Hippocampal formation (tissue), 2 donors: ENCODE measurements around the gene POLR2F.

Experiments
- DNase-seq, 2 donors: peaks; one replicate each; lab custom pipeline; 2025; lab: John Stamatoyannopoulos, UW

POLR2F gene

DNA sequence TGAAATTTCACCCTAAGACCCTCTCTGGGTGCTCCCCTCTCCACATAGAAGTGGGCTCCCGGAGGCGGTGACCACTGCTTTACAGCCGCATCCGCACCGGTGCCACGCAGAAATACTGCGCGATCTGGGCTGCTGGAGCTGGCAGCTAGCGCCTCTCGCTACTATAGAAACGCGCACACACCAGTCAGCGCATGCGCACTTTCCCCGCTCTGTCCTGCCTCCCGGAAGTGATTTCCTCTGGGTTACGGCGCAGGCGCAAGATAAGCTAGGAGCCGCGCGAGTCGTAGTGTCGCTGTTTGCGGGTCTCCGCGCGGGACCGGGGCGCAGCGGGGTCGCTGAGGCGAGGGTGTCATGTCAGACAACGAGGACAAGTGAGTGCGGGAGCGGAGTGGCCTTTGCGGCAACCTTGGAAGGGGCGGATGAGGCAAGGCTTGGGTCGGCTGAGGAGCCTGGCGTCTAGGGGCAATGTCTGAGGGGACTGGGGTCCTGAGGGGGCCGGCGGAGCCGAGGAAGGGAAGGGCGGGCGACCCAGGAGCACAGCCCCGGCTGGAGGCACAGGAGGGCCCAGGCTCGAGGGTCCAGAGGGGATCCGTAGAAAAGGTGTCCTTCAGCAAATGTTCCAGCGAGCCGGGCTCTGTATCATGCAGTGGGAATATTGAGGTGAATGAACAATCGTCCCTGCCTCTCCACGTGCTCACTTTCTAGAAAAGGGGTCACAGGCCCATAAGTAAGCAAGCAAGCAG, at the start of gene POLR2F, which contains the start of gene C22orf23:
Gene POLR2F (plus strand): TSS at position 263 of the 743 bp plus-strand sequence. CDS start 89 bp downstream, at position 352.
Gene C22orf23 (minus strand): TSS at position 165 of the 743 bp plus-strand sequence. CDS start 452 bp downstream, outside the sequence.
- peak; percentile 81 to 88 for DNase-seq

DNA sequence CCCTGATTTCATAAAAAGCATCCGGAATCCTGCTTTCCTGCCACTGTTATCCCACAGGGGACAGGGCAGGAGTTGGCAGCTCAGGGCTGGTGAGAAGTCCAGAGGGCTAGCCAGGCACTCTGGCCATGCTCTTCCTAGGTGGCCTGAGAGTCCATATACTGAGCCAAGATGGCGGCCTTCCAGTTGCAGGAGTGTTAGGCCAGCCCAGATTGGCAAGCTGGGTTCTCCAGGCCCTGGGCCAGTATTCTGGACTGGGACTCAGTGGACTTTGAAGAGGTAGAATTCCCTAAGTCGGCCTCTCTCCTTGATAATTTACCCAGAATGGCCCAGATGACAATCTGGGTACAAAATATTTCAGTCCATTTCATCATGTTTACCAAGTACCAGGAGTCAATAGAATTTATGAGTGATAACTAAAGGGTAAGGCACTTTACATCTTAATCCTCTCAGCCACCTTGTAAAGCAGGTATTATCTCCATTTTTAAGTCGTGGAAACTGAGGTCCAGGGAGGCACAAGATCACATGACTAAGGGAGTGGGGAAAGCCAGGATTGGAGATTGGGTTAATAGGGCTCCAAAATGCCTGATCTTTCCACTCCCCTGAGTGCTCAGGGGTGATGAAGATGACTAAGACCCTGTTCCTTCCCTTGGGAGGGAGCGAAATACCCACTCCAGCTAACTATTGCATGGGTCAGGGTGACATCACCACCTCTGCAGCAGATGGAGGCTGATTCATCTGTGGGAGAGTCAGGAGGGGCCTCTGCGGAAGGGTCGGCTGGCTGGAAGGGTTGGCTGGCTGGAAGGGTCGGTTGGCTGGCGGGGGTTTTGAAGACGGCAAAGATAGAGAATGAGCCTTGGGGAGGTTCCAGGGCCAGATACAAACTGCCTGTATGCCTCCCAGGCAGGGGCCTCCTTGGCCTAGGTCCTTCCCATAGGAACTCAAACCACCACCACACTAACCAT, 48.6 kb upstream of the POLR2F start:
- no peak for DNase-seq

DNA sequence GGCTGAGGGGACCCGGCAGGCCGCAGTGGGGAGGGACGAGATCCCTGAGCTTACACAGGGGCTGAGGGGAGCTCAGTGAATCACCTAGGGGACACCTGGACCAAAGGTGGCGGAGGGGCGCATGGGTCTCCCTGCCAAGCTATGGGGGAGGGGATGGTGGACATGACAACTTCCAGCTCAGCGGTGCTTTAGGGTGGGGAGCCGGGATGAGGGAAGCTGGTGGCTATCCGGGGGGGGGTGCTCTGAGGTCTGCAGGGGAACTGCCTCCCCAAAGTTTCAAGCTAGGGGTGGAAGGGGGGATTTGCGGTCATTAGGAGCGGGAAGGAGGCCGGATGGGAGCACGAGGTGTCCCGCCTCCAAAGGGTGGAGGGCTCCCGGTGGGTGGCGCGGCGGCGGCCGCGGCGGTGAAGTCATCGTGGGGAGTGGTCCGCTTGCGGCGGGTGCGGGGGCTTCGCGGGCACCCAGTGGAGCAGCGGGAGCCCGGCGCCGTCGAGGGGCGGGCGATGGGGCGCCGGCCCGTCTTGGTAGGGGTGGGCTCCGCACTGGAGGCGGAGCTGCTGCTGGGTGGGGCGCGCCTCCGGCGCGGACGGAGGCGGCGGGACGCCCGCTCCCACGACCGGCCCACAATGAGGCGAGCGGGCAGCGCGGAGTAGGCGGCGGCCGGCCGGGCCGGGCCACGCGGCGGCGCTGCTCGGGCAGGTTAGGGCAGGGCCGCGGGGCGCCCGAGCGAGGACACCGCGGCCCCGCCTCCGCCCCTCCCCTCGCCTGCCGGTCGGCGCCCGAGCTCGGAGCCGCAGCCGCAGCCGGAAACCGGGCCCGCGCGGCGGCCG, 47.8 kb upstream of the POLR2F start, which contains the start of gene MICALL1:
Gene MICALL1 (plus strand): TSS at position 764 of the 830 bp plus-strand sequence. CDS start 126 bp downstream, outside the sequence.
- peak in 1 of 2 donors; percentile 50 for DNase-seq

DNA sequence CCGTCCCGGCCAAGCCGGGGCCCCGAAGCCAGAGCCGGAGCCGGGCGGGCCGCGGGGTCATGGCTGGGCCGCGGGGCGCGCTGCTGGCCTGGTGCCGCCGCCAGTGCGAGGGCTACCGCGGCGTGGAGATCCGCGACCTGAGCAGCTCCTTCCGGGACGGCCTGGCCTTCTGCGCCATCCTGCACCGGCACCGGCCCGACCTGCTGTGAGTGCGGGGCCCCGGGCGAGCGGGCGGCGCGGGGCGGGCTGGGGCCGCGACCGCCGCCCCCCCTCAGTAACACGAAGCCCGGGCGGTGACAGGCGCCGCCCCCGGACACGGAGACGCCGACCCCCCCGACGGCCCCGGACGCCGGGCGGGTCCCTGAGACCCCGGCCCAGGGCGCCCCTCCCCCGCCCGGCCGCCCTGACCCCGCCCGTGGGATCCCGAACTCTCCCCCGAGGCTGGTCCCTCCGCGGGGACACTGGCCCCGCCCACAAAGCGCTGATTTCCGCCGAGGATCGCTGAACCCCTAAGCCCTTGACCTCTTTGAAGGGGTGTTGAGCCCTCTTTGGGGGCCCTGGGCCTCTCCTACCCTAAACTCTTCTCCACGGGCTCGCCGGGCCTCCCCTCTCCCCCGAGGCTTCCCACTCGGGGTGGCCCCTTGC, 47.0 kb upstream of the POLR2F start:
- no peak for DNase-seq

DNA sequence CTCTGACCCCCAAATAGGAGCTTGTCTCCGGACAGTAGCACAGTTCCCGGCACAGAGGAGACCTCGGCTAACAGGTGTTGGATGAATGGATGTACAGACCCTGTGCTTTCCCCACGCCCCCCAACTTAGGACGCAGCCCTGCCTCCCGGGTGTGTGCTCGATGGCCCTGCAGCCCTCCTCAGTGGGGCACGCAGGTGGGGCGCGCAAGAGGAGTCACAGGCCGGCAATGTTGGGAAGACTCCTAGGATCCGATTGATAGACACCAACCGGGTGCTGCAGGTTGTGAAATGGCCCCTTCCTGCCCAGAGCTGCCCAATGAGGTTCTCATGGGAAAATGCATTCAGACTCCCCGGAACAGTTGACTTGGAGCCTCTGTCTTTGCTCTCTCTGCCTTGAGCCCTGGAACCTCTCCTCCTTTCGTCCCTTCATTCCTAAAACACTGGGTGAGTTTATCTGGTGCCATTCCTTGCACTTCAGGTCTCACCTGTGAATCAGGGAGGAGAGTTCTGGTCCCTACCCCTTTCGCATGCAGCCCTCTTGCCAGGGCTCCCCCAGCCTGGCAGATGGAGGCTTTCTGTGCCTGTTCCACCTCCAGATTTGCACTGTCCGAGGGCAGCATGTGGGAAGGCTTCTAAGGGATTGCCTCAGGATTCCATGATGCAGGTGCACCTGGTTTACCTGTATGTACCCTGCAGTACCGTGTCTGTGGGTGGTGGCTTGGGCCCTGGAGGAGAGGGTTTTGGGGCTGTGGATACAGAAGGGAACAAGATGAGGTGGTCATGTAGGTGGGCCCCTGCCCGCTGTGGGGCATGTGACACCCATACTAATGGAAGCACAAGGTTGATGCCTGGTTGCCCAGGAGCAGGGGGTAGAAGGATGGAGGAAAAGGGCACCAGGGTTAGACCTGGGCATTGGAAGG, 46.2 kb upstream of the POLR2F start:
- no peak for DNase-seq

DNA sequence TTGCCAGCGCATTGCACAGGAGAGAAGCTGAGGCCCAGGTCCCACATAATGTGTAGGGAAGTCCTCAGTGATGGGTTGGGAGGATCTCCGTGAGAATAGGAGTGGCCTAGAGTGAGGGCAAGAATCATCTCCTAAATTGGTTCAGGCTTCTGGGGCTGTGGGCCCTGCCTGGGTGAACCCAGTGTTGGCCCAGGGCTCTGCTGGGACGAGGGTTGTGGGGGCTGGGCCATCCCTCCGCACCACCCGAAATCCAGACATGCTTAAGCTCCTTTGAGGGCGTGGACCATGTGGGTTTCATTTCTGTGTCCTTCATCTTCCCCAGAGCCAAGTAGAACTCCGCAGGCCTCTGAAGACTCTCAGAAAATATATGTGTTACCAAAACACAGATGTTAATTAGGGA, 43.7 kb upstream of the POLR2F start:
- no peak for DNase-seq

DNA sequence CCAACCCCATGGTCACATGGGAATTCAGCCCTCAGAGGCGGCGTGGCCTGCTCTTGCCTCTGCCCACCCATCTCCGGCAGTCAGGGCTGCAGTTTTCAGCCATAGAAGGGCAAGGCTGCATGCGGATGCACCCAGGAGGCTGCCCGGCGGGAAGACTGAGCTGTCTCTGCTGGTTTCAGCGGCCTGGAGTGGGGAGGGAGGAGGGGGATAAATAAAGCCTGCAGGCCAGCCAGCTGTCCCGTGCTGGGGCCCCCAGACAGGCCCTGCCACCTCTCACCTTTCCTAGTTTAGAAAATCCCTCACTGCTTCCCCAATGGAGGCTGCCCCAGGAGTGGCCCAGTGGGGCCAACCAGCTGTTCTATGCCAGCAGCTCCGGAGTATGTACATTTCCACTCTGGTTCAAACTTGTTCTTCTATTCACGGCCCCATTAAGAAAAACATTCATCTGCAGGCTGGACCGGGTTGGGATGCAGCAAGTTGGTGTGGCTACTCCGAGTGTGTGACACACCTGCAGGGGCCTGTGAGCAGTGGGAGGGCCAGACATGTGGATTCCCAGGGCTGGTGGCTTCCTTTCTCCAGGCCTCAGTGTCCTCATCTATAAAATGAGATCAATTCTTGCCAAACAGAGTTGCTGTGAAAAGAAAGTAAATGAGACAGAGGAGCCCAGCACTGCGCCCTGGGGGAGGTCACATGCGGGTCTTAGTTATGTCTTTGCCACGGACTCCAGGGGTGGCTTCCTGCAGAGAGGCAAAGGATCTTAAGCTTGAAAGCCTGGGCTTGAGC, 42.4 kb upstream of the POLR2F start:
- no peak for DNase-seq

DNA sequence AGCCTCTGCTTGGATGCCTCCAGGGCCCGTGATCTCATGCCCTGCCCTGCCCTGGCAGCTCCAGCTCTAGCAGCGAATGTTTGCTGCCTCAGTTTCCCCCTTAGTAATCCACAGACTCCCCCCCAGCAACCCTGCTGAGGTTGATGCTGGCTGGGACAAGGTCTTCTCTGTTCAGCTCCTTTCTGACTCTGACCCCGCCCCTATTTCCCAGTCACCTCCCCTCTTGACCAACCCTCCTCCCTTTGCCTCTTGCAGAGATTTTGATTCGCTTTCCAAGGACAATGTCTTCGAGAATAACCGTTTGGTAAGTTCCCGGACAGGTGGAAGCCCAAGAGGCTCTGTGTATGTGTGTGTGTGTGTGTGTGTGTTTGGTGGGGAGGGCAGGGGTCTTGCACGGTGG, 41.8 kb upstream of the POLR2F start:
- no peak for DNase-seq

DNA sequence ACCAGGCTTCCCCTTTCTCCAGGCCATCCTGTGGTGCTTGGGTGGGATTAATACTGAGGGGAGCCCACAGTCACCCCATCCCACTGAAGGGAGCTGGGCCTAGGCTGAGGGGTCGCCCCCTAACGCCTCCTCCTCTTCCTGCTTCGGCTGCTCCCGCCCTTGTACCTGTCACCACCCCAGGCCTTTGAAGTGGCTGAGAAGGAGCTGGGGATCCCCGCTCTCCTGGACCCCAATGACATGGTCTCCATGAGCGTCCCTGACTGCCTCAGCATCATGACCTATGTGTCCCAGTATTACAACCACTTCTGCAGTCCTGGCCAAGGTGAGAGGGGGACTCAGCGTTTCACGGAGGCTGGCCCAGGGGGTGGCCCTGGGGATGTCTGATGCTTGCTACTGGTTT, 41.3 kb upstream of the POLR2F start:
- DNase-seq, result no peak

DNA sequence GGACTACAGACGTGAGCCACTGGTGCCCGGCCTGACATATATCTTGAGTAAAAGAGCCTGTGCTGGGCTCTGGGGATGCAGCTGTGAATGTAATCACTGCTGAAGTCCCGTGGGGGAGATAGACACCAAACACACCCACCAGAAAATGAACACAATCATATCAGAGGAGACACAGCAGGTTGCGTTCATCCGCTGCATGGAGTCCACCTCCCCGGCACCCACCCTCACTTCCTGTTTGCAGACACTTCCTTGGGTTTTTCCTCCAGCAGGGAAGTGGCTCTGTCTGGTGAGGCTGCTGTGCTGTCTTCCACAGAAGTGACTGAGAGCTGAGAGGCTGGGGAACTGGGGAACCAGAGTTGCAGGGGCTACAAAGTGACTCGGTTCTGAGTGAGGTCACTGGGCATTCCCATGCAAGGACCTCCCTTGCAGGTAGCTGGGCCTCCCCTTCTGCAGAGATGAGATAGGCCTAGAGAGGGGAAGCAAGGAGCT, 40.2 kb upstream of the POLR2F start:
- no peak for DNase-seq

DNA sequence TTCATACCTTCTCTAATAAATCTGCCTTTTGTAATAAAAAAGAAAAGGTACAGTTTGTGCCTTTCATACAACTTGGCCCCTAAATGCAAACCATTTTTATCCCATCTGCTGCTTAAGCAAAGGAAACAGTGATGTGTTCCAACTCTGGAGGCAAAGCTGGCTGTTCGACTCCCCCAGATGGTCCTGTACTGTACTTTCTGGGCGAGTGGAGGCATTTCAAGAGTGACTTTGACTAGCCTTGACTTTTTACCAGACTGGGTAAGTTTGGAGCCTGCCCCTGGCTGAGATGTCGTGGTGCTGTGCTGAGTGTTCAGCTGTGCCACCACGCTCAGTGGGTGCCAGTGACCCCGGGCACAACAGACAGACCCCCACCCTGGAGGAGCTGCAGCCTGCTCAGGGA, 37.2 kb upstream of the POLR2F start:
- DNase-seq, result no peak

DNA sequence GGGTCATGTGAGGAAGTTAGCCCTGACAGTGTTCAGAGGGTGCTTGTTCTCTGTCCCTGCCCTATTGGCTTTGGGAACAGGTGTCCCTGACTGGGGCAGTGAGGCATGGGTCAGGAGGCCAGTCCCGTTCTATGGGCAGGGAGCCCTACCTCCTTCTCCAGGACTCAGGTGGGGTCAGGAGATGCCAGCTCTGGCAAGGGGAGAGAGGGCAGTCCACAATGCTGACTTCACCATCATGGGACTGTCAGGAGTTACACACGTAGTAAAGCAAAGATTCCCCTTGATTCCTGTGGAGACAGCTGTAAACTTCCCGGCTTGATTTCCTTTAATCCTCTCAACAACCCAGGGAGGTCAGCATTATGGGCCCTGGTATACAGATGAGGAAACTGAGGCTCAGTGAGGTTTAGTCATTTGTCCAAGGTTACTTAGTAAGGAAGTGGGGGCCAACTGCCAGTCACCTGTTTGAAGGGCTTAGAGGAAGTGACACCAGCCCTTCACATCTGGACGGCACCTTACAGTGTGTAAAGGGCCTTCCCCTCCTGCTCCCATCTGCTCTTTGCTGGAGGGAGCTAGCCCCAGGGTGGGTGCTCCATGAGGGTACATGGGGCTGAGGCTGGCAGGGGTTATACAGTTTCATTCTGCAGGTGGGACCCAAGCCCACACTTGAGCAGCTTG, 35.5 kb upstream of the POLR2F start:
- no peak for DNase-seq

DNA sequence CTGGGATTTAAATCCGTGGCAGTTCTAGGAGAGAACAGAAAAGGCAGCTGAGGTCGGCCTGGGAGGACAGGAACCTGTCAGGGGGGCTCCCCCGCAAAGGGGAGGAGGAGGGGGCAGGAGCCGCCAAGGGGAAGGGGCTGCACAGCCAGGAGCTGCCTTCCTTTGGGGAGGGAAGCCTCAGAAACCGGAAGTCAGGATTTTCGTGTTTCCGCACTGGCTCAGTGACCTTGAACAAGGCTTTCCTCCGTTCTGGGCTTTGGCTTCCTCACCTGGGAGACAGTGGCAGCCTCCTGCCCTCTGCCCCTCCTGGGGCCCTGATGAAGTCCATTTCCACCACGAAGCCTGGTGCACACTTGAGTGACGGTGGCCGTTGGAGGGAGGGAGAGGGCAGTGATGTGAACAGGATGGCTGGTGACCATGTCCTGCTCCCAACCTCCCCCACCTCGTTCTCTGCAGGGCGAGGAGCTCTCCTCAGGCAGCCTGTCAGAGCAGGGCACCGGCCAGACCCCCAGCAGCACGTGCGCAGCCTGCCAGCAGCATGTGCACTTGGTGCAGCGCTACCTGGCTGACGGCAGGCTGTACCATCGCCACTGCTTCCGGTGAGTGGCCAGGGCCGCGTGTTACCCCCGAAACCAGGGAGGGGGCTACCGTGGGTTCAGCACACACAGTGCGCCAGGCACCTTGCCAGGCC, 34.8 kb upstream of the POLR2F start:
- no peak for DNase-seq

DNA sequence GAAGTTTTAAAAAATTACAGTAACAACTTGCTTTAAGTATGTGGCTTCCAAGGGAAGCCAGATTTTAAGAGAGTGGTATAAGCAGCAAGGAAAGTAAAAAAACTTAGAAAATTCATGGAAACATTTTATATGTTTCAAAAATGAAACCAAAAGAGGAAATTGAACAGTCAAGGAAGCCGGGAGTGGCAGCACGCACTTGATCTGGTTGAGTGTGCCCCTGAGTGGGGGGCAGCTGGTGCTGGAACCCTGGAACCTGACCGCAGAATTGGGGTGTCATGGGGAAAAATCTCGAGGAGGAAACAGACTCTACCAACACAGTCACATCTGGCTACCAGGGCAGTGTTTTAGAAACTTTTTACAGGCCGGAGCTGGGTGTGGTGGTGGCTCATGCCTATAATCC, 33.4 kb upstream of the POLR2F start:
- DNase-seq, result no peak

DNA sequence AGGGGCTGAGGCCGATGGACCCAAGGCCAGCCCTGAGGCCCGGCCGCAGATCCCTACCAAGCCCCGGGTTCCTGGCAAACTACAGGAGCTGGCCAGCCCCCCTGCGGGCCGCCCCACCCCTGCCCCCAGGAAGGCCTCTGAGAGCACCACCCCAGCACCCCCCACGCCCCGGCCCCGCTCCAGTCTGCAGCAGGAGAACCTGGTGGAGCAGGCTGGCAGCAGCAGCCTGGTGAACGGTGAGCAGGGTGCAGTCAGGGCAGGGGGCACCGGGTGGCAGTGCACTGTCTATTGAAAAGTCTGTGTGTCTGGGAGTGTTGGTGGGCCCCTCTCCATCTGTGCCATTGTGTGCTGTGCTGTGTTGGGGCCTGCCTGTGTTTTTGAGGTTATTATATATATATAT, 31.3 kb upstream of the POLR2F start:
- no peak for DNase-seq

DNA sequence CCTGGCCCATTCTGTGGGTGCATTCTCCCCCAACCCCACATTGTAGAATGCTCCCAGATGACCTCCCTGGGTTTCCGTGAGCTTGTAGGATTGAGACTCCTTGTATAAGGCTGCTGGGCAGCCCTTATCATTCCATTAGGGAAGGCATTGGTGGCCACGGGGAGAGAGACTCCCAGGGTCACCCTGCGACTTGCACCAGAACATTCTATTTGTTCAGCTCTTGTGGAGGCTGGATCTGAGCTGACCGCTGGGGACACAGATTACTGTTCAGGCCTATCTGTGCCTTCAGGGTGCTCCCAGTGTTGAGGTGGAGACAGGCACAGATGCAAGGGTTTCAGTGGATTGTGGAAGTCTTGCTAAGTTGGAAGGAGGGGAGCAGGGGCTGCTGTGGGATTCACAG, 29.6 kb upstream of the POLR2F start:
- DNase-seq, result no peak

DNA sequence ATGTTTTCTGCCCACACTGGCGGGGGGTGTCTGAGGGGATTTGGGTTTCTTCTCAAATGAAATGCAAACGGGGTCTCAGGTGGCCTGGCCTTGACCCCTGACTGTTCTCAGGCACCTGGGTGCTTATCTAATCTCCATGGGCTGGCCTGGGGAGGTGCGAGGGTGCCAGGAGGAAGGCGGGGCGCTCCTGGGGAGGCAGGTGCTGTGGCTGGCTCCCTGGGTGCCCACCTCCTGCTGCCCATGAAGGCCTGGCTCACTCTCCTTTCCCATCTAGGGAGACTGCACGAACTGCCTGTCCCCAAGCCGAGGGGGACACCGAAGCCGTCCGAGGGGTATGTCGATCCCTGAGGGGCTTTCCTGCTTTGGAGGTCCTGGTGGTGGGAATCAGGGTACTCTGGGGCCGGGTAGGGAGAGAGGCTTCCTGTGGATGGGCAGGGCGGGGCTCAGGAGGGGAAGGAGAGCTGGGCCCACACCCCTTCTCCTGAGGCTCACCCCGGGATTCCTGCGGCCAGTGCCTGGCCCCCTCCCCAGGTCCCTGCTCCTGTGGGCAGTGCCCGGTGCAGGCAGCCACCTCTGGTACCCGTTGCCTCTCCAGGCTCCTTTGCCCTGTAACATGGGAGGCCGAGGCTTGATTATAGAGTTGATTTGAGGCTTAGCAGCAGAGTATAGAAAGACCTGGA, 29.0 kb upstream of the POLR2F start:
- no peak for DNase-seq
